Breast epithelium (tissue), 4 donors: ENCODE measurements around the gene LGALS7. TPM values are rescaled to one million over a fixed set of nuclear protein-coding genes. Genes with fewer than 3 reads are reported as not detected.

Experiments used
- DNase-seq, 2 donors: peaks; one replicate each; pipeline ENCODE4 v3.0.0-alpha.2; 2019; ENCODE audit warnings: low spot score in 2 of 2
- H3K27ac ChIP-seq, 2 donors: fragments of 200-600 bp; sonication (generic) in 1 of 2; one replicate each; pipeline ENCODE4 v1.5.1; 2016 to 2019; ENCODE audit warnings: mild to moderate bottlenecking in 1 of 2
- H3K27me3 ChIP-seq, 2 donors: fragments of 200-600 bp; sonication (generic) in 1 of 2; one replicate each; pipeline versions ENCODE4 v1.5.1 to v1.6.0; 2017 to 2019; ENCODE audit warnings: control low read depth in 1 of 2, mild to moderate bottlenecking in 1 of 2
- H3K36me3 ChIP-seq: fragments of 200-600 bp; one replicate; pipeline ENCODE4 v1.5.1; 2019
- H3K4me1 ChIP-seq, 2 donors: fragments of 200-600 bp; sonication (generic); one replicate each; pipeline ENCODE4 v1.5.1; 2016 to 2019; ENCODE audit warnings: control low read depth in 1 of 2
- H3K4me3 ChIP-seq, 3 donors: fragments of 200-600 bp; sonication (generic); 1 replicate in 2 of 3; 2 replicates in 1 of 3; pipeline ENCODE4 v1.5.1; 2016 to 2019; ENCODE audit warnings: mild to moderate bottlenecking in 3 of 3, moderate library complexity in 2 of 3
- H3K9me3 ChIP-seq, 2 donors: fragments of 200-600 bp; sonication (generic) in 1 of 2; one replicate each; pipeline ENCODE4 v1.5.1; 2016 to 2019; ENCODE audit warnings: control low read depth in 1 of 2
- POLR2A ChIP-seq: fragments of 450-650 bp; IDR thresholded peaks from one replicate; pipeline ENCODE4 v1.6.1; 2016; ENCODE audit warnings: antibody characterized with exemption, mild to moderate bottlenecking, moderate library complexity
- POLR2AphosphoS5 ChIP-seq, 3 donors: sonication (generic); formaldehyde crosslinking; IDR thresholded peaks; one replicate each; pipeline ENCODE4 v1.6.1; 2017; ENCODE audit warnings: antibody characterized with exemption in 3 of 3
- intact Hi-C: fragments of 100-400 bp; cut with DNase I; formaldehyde crosslinking; loops from one replicate; pipeline ENCODE4 v1.15.1; 2023; ENCODE audit warnings: low total_unique reads
- total RNA-seq, 3 donors: library from RNA; depleted of rRNA; stranded (reverse); fragments of >200 nt; gene quantifications; one replicate each; pipeline ENCODE4 v1.1.0, GENCODE V29; 2016
- TF ChIP-seq, protein P1 (sequence below), 3 donors: fragments of 450-650 bp; IDR thresholded peaks; one replicate each; pipeline ENCODE4 v1.5.1; 2016 to 2017; ENCODE audit warnings: antibody characterized with exemption in 3 of 3, mild to moderate bottlenecking in 3 of 3, moderate library complexity in 3 of 3

The LGALS7 gene
- total RNA-seq, 3 donors from 2014 or later: 1.5 TPM; not detected in 2

DNA sequence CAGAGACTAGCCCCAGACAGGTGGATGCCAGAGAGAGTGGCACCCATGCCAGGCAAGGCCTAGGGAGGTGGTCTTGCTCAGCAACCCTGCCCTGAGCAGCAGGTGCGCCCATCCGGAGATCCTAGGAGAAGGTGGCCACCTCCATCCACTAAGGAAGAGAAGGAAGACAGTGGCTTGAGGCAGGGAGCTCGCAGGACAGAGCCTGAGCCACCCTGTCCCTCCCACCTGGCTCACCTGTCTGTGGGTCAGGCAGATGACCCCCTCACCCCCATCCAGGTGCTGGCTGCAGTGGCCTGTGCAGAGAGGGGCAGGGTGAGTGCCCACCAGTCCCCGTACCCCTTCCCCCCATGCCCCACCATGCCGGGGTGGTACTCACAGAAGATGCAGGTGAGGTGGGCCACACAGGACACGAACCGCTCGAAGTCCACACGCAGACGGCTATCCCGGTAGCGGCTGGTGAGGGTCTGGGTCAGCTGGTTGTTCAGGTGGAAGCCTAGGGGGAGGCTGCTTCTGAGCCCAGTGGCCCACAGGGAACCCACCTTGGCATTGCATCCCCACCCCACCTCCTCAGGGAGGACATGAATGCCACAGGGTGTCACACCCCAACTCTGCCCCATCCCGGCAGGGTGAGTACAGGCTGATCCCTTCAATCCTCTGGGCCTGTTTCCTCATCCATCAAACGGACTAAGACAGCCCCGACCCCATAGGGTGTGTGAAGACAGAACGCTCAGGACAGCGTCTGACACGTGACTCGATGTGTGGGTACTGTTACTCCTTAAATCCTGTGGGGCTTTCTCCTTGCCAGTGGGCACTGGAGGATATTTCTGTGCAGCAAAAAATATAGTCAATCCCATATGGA, 42.4 kb downstream of the LGALS7 start:
- H3K27ac ChIP-seq: peak overlapping the region; percentile 62 to 82
- peak in 1 of 2 donors; percentile 27 for DNase-seq
- TF ChIP-seq POLR2AphosphoS5 (IDR thresholded peaks at IDR 0.05): no peak
- no peak for TF ChIP-seq POLR2A
- TF ChIP-seq, protein P1, sequence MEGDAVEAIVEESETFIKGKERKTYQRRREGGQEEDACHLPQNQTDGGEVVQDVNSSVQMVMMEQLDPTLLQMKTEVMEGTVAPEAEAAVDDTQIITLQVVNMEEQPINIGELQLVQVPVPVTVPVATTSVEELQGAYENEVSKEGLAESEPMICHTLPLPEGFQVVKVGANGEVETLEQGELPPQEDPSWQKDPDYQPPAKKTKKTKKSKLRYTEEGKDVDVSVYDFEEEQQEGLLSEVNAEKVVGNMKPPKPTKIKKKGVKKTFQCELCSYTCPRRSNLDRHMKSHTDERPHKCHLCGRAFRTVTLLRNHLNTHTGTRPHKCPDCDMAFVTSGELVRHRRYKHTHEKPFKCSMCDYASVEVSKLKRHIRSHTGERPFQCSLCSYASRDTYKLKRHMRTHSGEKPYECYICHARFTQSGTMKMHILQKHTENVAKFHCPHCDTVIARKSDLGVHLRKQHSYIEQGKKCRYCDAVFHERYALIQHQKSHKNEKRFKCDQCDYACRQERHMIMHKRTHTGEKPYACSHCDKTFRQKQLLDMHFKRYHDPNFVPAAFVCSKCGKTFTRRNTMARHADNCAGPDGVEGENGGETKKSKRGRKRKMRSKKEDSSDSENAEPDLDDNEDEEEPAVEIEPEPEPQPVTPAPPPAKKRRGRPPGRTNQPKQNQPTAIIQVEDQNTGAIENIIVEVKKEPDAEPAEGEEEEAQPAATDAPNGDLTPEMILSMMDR (IDR thresholded peaks at IDR 0.05): no peak
- H3K27me3 ChIP-seq: no peaks in the 10 kb centered on the region
- peaks cover 0 to 2% of the 10 kb centered on the region in 2 donors for H3K4me1 ChIP-seq
- H3K4me3 ChIP-seq: no peak overlapping the region
- intact Hi-C loops: no loop called here
- H3K9me3 ChIP-seq: no peaks in the 10 kb centered on the region
- no peaks in the 10 kb centered on the region for H3K36me3 ChIP-seq

DNA sequence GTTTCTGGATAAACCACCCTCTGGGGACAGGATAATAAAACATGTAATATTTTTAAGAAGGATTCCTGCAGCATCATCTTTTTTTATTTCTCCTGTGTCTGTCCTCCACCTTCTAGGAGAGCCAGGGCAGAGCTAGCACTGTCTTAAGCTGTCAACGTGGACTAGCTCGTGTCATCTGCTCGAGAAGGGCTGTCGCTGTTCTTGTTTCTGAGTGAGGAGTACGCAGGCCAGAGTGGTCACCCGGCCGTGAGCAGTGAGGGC, 42.9 kb downstream of the LGALS7 start:
- intact Hi-C loops: no loop called here
- H3K36me3 ChIP-seq: no peaks in the 10 kb centered on the region

DNA sequence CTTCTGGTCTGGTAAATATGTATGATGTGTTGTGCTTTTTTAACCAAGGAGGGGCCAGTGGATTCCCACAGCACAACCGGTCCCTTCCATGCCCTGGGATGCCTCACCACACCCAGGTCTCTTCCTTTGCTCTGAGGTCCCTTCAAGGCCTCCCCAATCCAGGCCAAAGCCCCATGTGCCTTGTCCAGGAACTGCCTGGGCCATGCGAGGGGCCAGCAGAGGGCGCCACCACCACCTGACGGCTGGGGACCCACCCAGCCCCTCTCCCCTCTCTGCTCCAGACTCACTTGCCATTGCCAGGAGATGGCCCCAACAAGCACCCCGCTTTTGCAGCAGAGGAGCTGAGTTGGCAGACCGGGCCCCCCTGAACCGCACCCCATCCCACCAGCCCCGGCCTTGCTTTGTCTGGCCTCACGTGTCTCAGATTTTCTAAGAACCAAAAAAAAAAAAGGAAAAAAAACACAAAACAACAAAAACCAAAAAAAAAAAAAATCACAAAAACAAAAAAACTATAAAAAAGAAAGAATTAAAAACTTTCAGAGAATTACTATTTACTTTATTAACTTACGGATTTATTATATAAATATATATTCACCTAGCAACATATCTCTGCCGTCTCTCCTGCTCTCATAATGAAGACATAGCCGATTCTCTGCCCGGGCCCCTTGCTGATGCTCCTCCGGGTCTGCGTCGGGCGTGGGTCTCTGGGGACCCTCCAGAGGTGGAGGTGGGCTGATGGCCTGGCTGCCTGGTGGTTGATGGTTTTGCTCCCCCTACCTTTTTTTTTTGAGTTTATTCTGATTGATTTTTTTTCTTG, 43.5 kb downstream of the LGALS7 start:
- H3K4me3 ChIP-seq: no peak overlapping the region
- TF ChIP-seq, protein P1 (IDR thresholded peaks at IDR 0.05): peak; percentile 52 to 69 (median 60)
- TF ChIP-seq POLR2A: no peak
- TF ChIP-seq POLR2AphosphoS5 (IDR thresholded peaks at IDR 0.05): no peak
- H3K4me1 ChIP-seq: peaks cover 0 to 2% of the 10 kb centered on the region in 2 donors
- intact Hi-C loops: no loop called here
- no peaks in the 10 kb centered on the region for H3K9me3 ChIP-seq
- no peaks in the 10 kb centered on the region for H3K27me3 ChIP-seq
- DNase-seq: peak in 1 of 2 donors; percentile 55
- peak overlapping the region; percentile 55 to 61 for H3K27ac ChIP-seq
- H3K36me3 ChIP-seq: no peaks in the 10 kb centered on the region

More for the DNA sequence above, 42.9 kb downstream of the LGALS7 start:
- Histone ChIP-seq H3K4me3 (no peak overlapping the region), H3K4me1 (peaks cover 0 to 2% of the 10 kb centered on the region in 2 donors), H3K27ac (peak overlapping the region in 1 of 2 donors; percentile 62), H3K27me3 (no peaks in the 10 kb centered on the region), H3K9me3 (no peaks in the 10 kb centered on the region)
- TF ChIP-seq POLR2AphosphoS5 (IDR thresholded peaks at IDR 0.05): no peak
- no peak for TF ChIP-seq POLR2A
- TF ChIP-seq, protein P1 (IDR thresholded peaks at IDR 0.05): no peak
- no peak for DNase-seq

DNA sequence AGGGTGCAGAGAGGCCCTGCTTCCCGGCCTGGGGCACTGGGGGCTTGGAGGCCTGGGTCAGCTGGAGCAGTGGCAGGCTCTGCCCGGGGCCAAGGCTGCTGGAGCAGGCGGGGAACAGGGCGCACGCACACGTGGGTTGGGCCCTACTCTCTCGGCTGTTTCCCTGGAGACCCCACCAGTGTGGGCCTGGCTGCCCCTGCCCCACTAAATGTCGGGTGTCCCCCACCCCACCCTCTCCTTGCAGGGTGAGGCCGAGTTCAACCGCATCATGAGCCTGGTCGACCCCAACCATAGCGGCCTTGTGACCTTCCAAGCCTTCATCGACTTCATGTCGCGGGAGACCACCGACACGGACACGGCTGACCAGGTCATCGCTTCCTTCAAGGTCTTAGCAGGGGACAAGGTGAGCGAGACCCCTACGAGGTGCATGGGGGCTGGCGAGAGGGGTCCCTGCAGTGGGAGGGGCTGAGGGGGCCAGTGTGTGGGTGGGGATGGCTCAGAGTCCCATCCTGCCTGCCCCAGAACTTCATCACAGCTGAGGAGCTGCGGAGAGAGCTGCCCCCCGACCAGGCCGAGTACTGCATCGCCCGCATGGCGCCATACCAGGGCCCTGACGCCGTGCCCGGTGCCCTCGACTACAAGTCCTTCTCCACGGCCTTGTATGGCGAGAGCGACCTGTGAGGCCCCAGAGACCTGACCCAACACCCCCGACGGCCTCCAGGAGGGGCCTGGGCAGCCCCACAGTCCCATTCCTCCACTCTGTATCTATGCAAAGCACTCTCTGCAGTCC, 44.4 kb downstream of the LGALS7 start:
- intact Hi-C loops: no loop called here
- Histone ChIP-seq H3K9me3 (no peaks in the 10 kb centered on the region), H3K27ac (peak overlapping the region; percentile 55 to 61), H3K36me3 (no peaks in the 10 kb centered on the region), H3K4me1 (no peaks in the 10 kb centered on the region), H3K4me3 (no peak overlapping the region), H3K27me3 (no peaks in the 10 kb centered on the region)
- TF ChIP-seq, protein P1 (IDR thresholded peaks at IDR 0.05): no peak
- TF ChIP-seq POLR2A (no peak), POLR2AphosphoS5 (IDR thresholded peaks at IDR 0.05) (no peak)
- peak in 1 of 2 donors; percentile 19 for DNase-seq
